Midbrain (tissue), 1 donor: Measurements from ENCODE around the gene ODF2.
A peak's percentile ranks its signal among the peaks of the same experiment; 100 is the strongest.
"Not testable (repeated sequence)": the region's sequence is repeated elsewhere in the genome, so short reads cannot be mapped to it uniquely, and the experiment has no call there.

ENCODE experiments used
- DNase-seq: peaks from one replicate; lab custom pipeline; 2025; lab: John Stamatoyannopoulos, UW

Gene ODF2

GRCh38 chr9:128424268-128424780 is 31.5 kb upstream of the ODF2 start:
- DNase-seq, result no peak

GRCh38 chr9:128428644-128429512 is 26.9 kb upstream of the ODF2 start:
- no peak for DNase-seq

GRCh38 chr9:128429513-128430086 is 26.2 kb upstream of the ODF2 start:
- no peak for DNase-seq

- DNase-seq, result no peak
Observed at GRCh38 chr9:128431207-128431606, 24.6 kb upstream of the ODF2 start.

GRCh38 chr9:128434340-128434739 is 21.5 kb upstream of the ODF2 start:
- DNase-seq, result no peak

- no peak for DNase-seq
Observed at GRCh38 chr9:128435611-128436010, 20.2 kb upstream of the ODF2 start.

- peak; percentile 82 for DNase-seq
Observed at GRCh38 chr9:128438343-128439109, 17.3 kb upstream of the ODF2 start.

GRCh38 chr9:128439273-128439672 is 16.5 kb upstream of the ODF2 start:
- DNase-seq, result no peak

GRCh38 chr9:128442150-128442549 is 13.7 kb upstream of the ODF2 start:
- DNase-seq, result no peak

- not testable (repeated sequence) for DNase-seq
Observed at GRCh38 chr9:128446505-128446904, 9.3 kb upstream of the ODF2 start.

- no peak for DNase-seq
Observed at GRCh38 chr9:128448746-128449145, 7.1 kb upstream of the ODF2 start.

GRCh38 chr9:128454991-128455390 is 815 bp upstream of the ODF2 start:
- DNase-seq, result no peak

GRCh38 chr9:128456613-128457061 is 831 bp downstream of the ODF2 start:
- peak; percentile 70 for DNase-seq

- DNase-seq, result no peak
Observed at GRCh38 chr9:128457207-128457606, 1.4 kb downstream of the ODF2 start.

GRCh38 chr9:128459011-128459410 is 3.2 kb downstream of the ODF2 start:
- DNase-seq, result no peak

- no peak for DNase-seq
Observed at GRCh38 chr9:128469070-128469469, 13.3 kb downstream of the ODF2 start.

GRCh38 chr9:128470560-128470959 is 14.8 kb downstream of the ODF2 start:
- DNase-seq, result no peak

- DNase-seq, result no peak
Observed at GRCh38 chr9:128473104-128473503, 17.3 kb downstream of the ODF2 start.

GRCh38 chr9:128475867-128476266 is 20.1 kb downstream of the ODF2 start:
- no peak for DNase-seq

GRCh38 chr9:128479262-128479661 is 23.5 kb downstream of the ODF2 start:
- no peak for DNase-seq

- DNase-seq, result no peak
Observed at GRCh38 chr9:128481561-128481960, 25.8 kb downstream of the ODF2 start.

GRCh38 chr9:128482186-128482585 is 26.4 kb downstream of the ODF2 start:
- DNase-seq, result no peak
